ENCODE data around the gene ALG12.

DNA sequence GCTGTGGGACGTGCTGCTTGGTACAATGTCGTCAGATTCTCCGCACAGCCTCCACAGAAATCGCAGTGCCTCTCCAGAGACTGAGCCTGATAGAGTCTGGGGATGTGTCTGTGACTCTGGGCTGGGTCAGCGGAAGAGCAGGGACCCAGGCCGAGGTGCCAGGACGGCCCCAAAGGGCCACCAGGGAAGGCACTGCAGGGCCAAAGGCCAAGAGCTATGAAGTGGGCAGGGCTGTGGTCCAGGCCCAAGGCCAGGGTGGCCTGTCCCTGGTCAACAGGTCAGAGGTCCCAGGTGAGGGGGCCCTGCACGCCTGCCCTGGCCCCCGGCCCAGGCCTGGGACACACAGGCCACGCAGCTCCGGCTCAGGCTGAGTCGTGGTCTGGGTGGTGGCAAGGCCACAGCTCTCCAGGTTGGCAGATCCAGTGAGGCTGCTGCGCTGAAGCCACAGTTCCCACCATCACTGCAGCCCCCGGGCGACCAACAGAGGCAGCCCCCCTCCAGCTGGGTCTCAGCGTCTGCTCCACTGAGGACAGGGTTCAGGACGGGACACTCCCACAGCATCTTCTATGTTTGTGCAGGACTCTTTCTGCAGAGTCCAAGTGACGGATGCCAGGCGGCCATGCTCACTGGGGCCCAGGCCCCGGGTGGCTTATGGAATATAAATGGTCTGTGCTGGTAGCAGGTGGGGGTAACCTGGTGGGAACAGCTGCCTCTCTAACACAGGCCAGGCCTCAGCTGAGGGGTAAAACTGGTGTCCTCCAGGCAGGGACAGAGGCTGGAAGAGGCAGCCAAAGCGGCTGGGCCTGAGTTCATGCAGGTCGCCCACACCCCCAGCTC lies 37.6 kb upstream of the ALG12 start:
- TF ChIP-seq, protein P1, sequence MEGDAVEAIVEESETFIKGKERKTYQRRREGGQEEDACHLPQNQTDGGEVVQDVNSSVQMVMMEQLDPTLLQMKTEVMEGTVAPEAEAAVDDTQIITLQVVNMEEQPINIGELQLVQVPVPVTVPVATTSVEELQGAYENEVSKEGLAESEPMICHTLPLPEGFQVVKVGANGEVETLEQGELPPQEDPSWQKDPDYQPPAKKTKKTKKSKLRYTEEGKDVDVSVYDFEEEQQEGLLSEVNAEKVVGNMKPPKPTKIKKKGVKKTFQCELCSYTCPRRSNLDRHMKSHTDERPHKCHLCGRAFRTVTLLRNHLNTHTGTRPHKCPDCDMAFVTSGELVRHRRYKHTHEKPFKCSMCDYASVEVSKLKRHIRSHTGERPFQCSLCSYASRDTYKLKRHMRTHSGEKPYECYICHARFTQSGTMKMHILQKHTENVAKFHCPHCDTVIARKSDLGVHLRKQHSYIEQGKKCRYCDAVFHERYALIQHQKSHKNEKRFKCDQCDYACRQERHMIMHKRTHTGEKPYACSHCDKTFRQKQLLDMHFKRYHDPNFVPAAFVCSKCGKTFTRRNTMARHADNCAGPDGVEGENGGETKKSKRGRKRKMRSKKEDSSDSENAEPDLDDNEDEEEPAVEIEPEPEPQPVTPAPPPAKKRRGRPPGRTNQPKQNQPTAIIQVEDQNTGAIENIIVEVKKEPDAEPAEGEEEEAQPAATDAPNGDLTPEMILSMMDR (IDR thresholded peaks at IDR 0.05), result no peak
- TF ChIP-seq POLR2AphosphoS5 (IDR thresholded peaks at IDR 0.05) (no peak), POLR2A (IDR thresholded peaks at IDR 0.05) (no peak)

Data from stomach (tissue), 4 donors.